T-cell (primary cell): ENCODE results near the gene ATP5F1D. TPM values are rescaled to one million over a fixed set of nuclear protein-coding genes. Genes with fewer than 3 reads are reported as not detected.

Experiments
- ATAC-seq, 4 experiments: fragments of 200-7000 bp in 3 of 4; fragments of 150-1000 bp in 1 of 4; cut with Tn5 transposase; replicated peaks in 1 of 4; 1 replicate in 3 of 4; 2 replicates in 1 of 4; pipeline ENCODE4 v1.10.0; 2021; ENCODE audit warnings: moderate library complexity in 3 of 4, mild to moderate bottlenecking in 2 of 4, moderate number of reproducible peaks in 1 of 4
- CTCF ChIA-PET, 2 donors: fragments of 300-600 bp; sonication (Branson Sonifier 250); formaldehyde crosslinking; loops; one replicate each; lab custom pipeline; 2022; ENCODE audit warnings: antibody characterized with exemption in 2 of 2; lab: Charles Lee
- POLR2A ChIA-PET, 2 donors: fragments of 300-600 bp; sonication (Branson Sonifier 250); formaldehyde crosslinking; loops; one replicate each; lab custom pipeline; 2022; ENCODE audit warnings: antibody characterized with exemption in 2 of 2; lab: Charles Lee
- DNase-seq, 35 experiments: peaks; one replicate each; pipeline versions ENCODE4 v3.0.0 to v3.0.0-alpha.2; 2013 to 2023
- H3K27ac ChIP-seq: one replicate; pipeline ENCODE4 v1.5.1; 2013; ENCODE audit warnings: low read length
- H3K27me3 ChIP-seq, 2 experiments: replicated peaks in 1 of 2; 1 replicate in 1 of 2; 2 replicates in 1 of 2; pipeline versions ENCODE4 v1.6.1 to v1.7.0; 2013; ENCODE audit warnings: low read length in 1 of 2, mixed read lengths in 1 of 2; ENCODE audit not compliant: control insufficient read depth in 2 of 2, insufficient read depth in 2 of 2; ENCODE audit errors: extremely low read depth in 1 of 2
- H3K36me3 ChIP-seq, 2 donors: 1 replicate in 1 of 2; 2 replicates in 1 of 2; pipeline versions ENCODE4 v1.6.1 to v1.7.0; 2013; ENCODE audit warnings: low read length in 1 of 2; ENCODE audit not compliant: control insufficient read depth in 2 of 2, insufficient read depth in 1 of 2; ENCODE audit errors: extremely low read depth in 1 of 2
- H3K4me1 ChIP-seq, 2 experiments: 1 replicate in 1 of 2; 2 replicates in 1 of 2; pipeline versions ENCODE4 v1.6.1 to v1.7.0; 2013; ENCODE audit warnings: low read length in 2 of 2, mixed read lengths in 1 of 2; ENCODE audit not compliant: insufficient read depth in 2 of 2, control insufficient read depth in 1 of 2; ENCODE audit errors: extremely low read depth in 1 of 2
- H3K4me3 ChIP-seq, 2 donors: 1 replicate in 1 of 2; 2 replicates in 1 of 2; pipeline versions ENCODE4 v1.5.1 to v1.7.0; 2013; ENCODE audit warnings: mild to moderate bottlenecking in 2 of 2, low read length in 1 of 2, moderate library complexity in 1 of 2; ENCODE audit not compliant: control insufficient read depth in 1 of 2; ENCODE audit errors: extremely low read depth in 1 of 2
- H3K9me3 ChIP-seq: 2 replicates; pipeline ENCODE4 v1.7.0; 2013
- H3K27ac Mint-ChIP-seq, 2 donors: one replicate each; pipeline ENCODE4 v1.8.0; 2020 to 2021; ENCODE audit warnings: mild to moderate bottlenecking in 2 of 2, mixed read lengths in 2 of 2
- H3K27me3 Mint-ChIP-seq, 2 donors: one replicate each; pipeline ENCODE4 v1.8.0; 2021 to 2022; ENCODE audit warnings: mixed read lengths in 2 of 2
- H3K36me3 Mint-ChIP-seq: one replicate; pipeline ENCODE4 v1.8.0; 2021; ENCODE audit warnings: mixed read lengths
- H3K4me1 Mint-ChIP-seq, 3 donors: one replicate each; pipeline ENCODE4 v1.8.0; 2020 to 2022; ENCODE audit warnings: mixed read lengths in 3 of 3, mild to moderate bottlenecking in 1 of 3
- H3K4me3 Mint-ChIP-seq, 3 donors: one replicate each; pipeline ENCODE4 v1.8.0; 2020 to 2022; ENCODE audit warnings: mild to moderate bottlenecking in 3 of 3, mixed read lengths in 3 of 3, moderate library complexity in 3 of 3
- H3K9me3 Mint-ChIP-seq, 3 donors: one replicate each; pipeline ENCODE4 v1.8.0; 2020 to 2022; ENCODE audit warnings: mixed read lengths in 3 of 3
- WGBS: methylation state at CpG from one replicate; pipeline ENCODE4 v1.1.5; 2013; ENCODE audit warnings: missing lambda C conversion rate; ENCODE audit not compliant: insufficient coverage; 5-methylcytosine and 5-hydroxymethylcytosine counted together
- total RNA-seq, 35 experiments: library from RNA in 6 of 35; stranded (reverse) in 6 of 35; fragments of 120-200 nt in 1 of 35; gene quantifications; one replicate each; pipeline versions ENCODE4 v1.2.1 to v1.2.4 and lab custom pipeline; 2013 to 2026

The ATP5F1D gene
- total RNA-seq, 5 donors from 2014 or later (not counting 1 experiment from before 2014, with no cell fraction given): 117 to 233 (median 155) TPM

- Histone ChIP-seq H3K36me3 (peaks cover 26 to 56% of the 10 kb centered on the region in 2 donors), H3K27me3 (no peaks in the 10 kb centered on the region), H3K4me1 (peaks cover under 1 to 2% of the 10 kb centered on the region in 2 experiments), H3K27ac (no peak overlapping the region), H3K9me3 (no peaks in the 10 kb centered on the region), H3K4me3 (no peak overlapping the region)
- ChIA-PET POLR2A (no interaction called here), CTCF (no interaction called here)
- H3K27ac Mint-ChIP-seq: no peak overlapping the region
- H3K4me1 Mint-ChIP-seq: peaks cover 0 to 5% (median 4%) of the 10 kb centered on the region in 3 donors
- ATAC-seq (no peak), DNase-seq (no peak)
- no peak overlapping the region for H3K4me3 Mint-ChIP-seq
- WGBS: 95% methylated on average over 19 of the region's 19 CpGs
- no peaks in the 10 kb centered on the region for H3K9me3 Mint-ChIP-seq
- no peaks in the 10 kb centered on the region for H3K36me3 Mint-ChIP-seq
- no peaks in the 10 kb centered on the region for H3K27me3 Mint-ChIP-seq
Measured at GRCh38 chr19:1219786-1220476, 21.6 kb upstream of the ATP5F1D start.

- H3K4me3 ChIP-seq: no peak overlapping the region
- CTCF ChIA-PET: no interaction called here
- POLR2A ChIA-PET: no interaction called here
- no peaks in the 10 kb centered on the region for H3K9me3 ChIP-seq
- H3K9me3 Mint-ChIP-seq: no peaks in the 10 kb centered on the region
- no peaks in the 10 kb centered on the region for H3K27me3 Mint-ChIP-seq
- ATAC-seq (no peak), DNase-seq (no peak)
- no peak overlapping the region for H3K4me3 Mint-ChIP-seq
- WGBS: 98% methylated on average over 28 of the region's 33 CpGs
- H3K36me3 Mint-ChIP-seq: no peaks in the 10 kb centered on the region
- H3K27ac ChIP-seq: no peak overlapping the region
- H3K4me1 ChIP-seq: no peaks in the 10 kb centered on the region
- H3K4me1 Mint-ChIP-seq: peaks cover 0 to 5% (median 4%) of the 10 kb centered on the region in 3 donors
- H3K27ac Mint-ChIP-seq: no peak overlapping the region
- no peaks in the 10 kb centered on the region for H3K27me3 ChIP-seq
- peaks cover 26 to 56% of the 10 kb centered on the region in 2 donors for H3K36me3 ChIP-seq
Measured at GRCh38 chr19:1220477-1220930, 21.0 kb upstream of the ATP5F1D start.

GRCh38 chr19:1220976-1221903, 20.3 kb upstream of the ATP5F1D start:
- Histone ChIP-seq H3K4me1 (no peaks in the 10 kb centered on the region), H3K4me3 (no peak overlapping the region), H3K9me3 (no peaks in the 10 kb centered on the region), H3K27me3 (no peaks in the 10 kb centered on the region), H3K36me3 (peaks cover 31 to 54% of the 10 kb centered on the region in 2 donors), H3K27ac (no peak overlapping the region)
- Mint-ChIP-seq H3K4me1 (peaks cover 0 to 5% (median 4%) of the 10 kb centered on the region in 3 donors), H3K4me3 (no peak overlapping the region), H3K27ac (no peak overlapping the region), H3K9me3 (no peaks in the 10 kb centered on the region), H3K36me3 (no peaks in the 10 kb centered on the region), H3K27me3 (no peaks in the 10 kb centered on the region)
- 94% methylated on average over 23 of the region's 38 CpGs for WGBS
- ChIA-PET POLR2A (no interaction called here), CTCF (no interaction called here)
- no peak for DNase-seq
- no peak for ATAC-seq

GRCh38 chr19:1221904-1222255, 19.7 kb upstream of the ATP5F1D start:
- H3K36me3 Mint-ChIP-seq: no peaks in the 10 kb centered on the region
- no peak overlapping the region for H3K27ac Mint-ChIP-seq
- H3K27me3 ChIP-seq: no peaks in the 10 kb centered on the region
- peaks cover 0 to 4% (median 4%) of the 10 kb centered on the region in 3 donors for H3K4me1 Mint-ChIP-seq
- H3K27me3 Mint-ChIP-seq: no peaks in the 10 kb centered on the region
- H3K27ac ChIP-seq: no peak overlapping the region
- H3K4me3 Mint-ChIP-seq: no peak overlapping the region
- 98% methylated on average over 22 of the region's 22 CpGs for WGBS
- H3K9me3 Mint-ChIP-seq: no peaks in the 10 kb centered on the region
- DNase-seq: no peak
- CTCF ChIA-PET: no interaction called here
- POLR2A ChIA-PET: no interaction called here
- H3K4me3 ChIP-seq: no peak overlapping the region
- H3K36me3 ChIP-seq: peaks cover 34 to 55% of the 10 kb centered on the region in 2 donors
- no peaks in the 10 kb centered on the region for H3K4me1 ChIP-seq
- H3K9me3 ChIP-seq: no peaks in the 10 kb centered on the region
- no peak for ATAC-seq

- POLR2A ChIA-PET: no interaction called here
Measured at GRCh38 chr19:1222394-1222793, 19.2 kb upstream of the ATP5F1D start.

More at GRCh38 chr19:1222394-1222793, 19.2 kb upstream of the ATP5F1D start:
- no peak overlapping the region for H3K4me3 ChIP-seq
- Mint-ChIP-seq H3K9me3 (no peaks in the 10 kb centered on the region), H3K36me3 (no peaks in the 10 kb centered on the region), H3K4me3 (no peak overlapping the region), H3K27me3 (no peaks in the 10 kb centered on the region), H3K27ac (no peak overlapping the region), H3K4me1 (peaks cover 0 to 3% (median 2%) of the 10 kb centered on the region in 3 donors)
- CTCF ChIA-PET: interaction anchor here in 1 of 2 donors (1.1 kb wide), 1 partner anchor 94 kb away, joined by 4 read pairs; no protein-coding TSS in a partner anchor
- H3K27me3 ChIP-seq: no peaks in the 10 kb centered on the region
- H3K9me3 ChIP-seq: no peaks in the 10 kb centered on the region
- DNase-seq: no peak
- no peak overlapping the region for H3K27ac ChIP-seq
- no peaks in the 10 kb centered on the region for H3K4me1 ChIP-seq
- no peak for ATAC-seq
- H3K36me3 ChIP-seq: peaks cover 34 to 56% of the 10 kb centered on the region in 2 donors
- 98% methylated on average over 13 of the region's 14 CpGs for WGBS
